Brain microvascular endothelial cell (primary cell): Measurements from ENCODE around the gene JAM2.

Experiments
- DNase-seq: peaks from one replicate; pipeline ENCODE4 v3.0.0-alpha.2; 2020
- H3K27ac ChIP-seq: fragments of 250-450 bp; sonication (Bioruptor Pico); 2 replicates; pipeline ENCODE4 v1.5.1; 2020; ENCODE audit warnings: mild to moderate bottlenecking, moderate library complexity
- H3K27me3 ChIP-seq: fragments of 250-450 bp; sonication (Bioruptor Pico); replicated peaks from 2 replicates; pipeline ENCODE4 v1.5.1; 2020; ENCODE audit warnings: mild to moderate bottlenecking
- H3K36me3 ChIP-seq: fragments of 250-450 bp; sonication (Bioruptor Pico); replicated peaks from 2 replicates; pipeline ENCODE4 v1.5.1; 2020; ENCODE audit warnings: mild to moderate bottlenecking
- H3K4me3 ChIP-seq: 2 replicates; pipeline ENCODE4 v1.5.1; 2011; ENCODE audit warnings: low read depth, mild to moderate bottlenecking, control low read depth, low read length, moderate library complexity
- CTCF ChIP-seq: IDR thresholded peaks from 2 replicates; pipeline ENCODE4 v1.5.1; 2011; ENCODE audit warnings: low read depth, mild to moderate bottlenecking, moderate library complexity, low read length, control low read depth, inconsistent platforms; ENCODE audit errors: missing control alignments
- in situ Hi-C: cut with HindIII; loops from 2 replicates; pipeline ENCODE4 v1.10.0; 2017; ENCODE audit warnings: low sequenced_read_pairs, low pct_ligation_motif_present

The JAM2 gene

GRCh38 chr21:25744854-25745253 lies 105.8 kb downstream of the JAM2 start:
- no peak overlapping the region for H3K4me3 ChIP-seq
- in situ Hi-C loops: no loop called here
- DNase-seq: no peak
- H3K36me3 ChIP-seq: peaks cover 5% of the 10 kb centered on the region
- no peak overlapping the region for H3K27ac ChIP-seq
- no peak for TF ChIP-seq CTCF
- no peaks in the 10 kb centered on the region for H3K27me3 ChIP-seq

- no peak for TF ChIP-seq CTCF
- Histone ChIP-seq H3K4me3 (no peak overlapping the region), H3K27me3 (no peaks in the 10 kb centered on the region), H3K36me3 (peaks cover 11% of the 10 kb centered on the region), H3K27ac (no peak overlapping the region)
- in situ Hi-C loops: no loop called here
- DNase-seq: no peak
Measured at GRCh38 chr21:25750085-25750484, 111.0 kb downstream of the JAM2 start.

GRCh38 chr21:25752416-25752815 lies 113.4 kb downstream of the JAM2 start:
- Histone ChIP-seq H3K36me3 (peaks cover 8% of the 10 kb centered on the region), H3K27ac (no peak overlapping the region), H3K4me3 (no peak overlapping the region), H3K27me3 (no peaks in the 10 kb centered on the region)
- no peak for TF ChIP-seq CTCF
- DNase-seq: no peak
- in situ Hi-C loops: no loop called here

- DNase-seq: no peak
- Histone ChIP-seq H3K27me3 (no peaks in the 10 kb centered on the region), H3K36me3 (peaks cover 7% of the 10 kb centered on the region), H3K27ac (no peak overlapping the region), H3K4me3 (no peak overlapping the region)
- in situ Hi-C loops: no loop called here
- TF ChIP-seq CTCF: no peak
Measured at GRCh38 chr21:25756190-25756932, 117.3 kb downstream of the JAM2 start.

GRCh38 chr21:25757531-25757930 lies 118.5 kb downstream of the JAM2 start:
- TF ChIP-seq CTCF: no peak
- Histone ChIP-seq H3K4me3 (no peak overlapping the region), H3K27ac (no peak overlapping the region), H3K36me3 (peaks cover 2% of the 10 kb centered on the region), H3K27me3 (no peaks in the 10 kb centered on the region)
- in situ Hi-C loops: no loop called here
- DNase-seq: no peak

GRCh38 chr21:25759573-25759972 lies 120.5 kb downstream of the JAM2 start:
- H3K36me3 ChIP-seq: peaks cover 10% of the 10 kb centered on the region
- H3K4me3 ChIP-seq: no peak overlapping the region
- no peak overlapping the region for H3K27ac ChIP-seq
- in situ Hi-C loops: no loop called here
- H3K27me3 ChIP-seq: no peaks in the 10 kb centered on the region
- TF ChIP-seq CTCF: no peak
- no peak for DNase-seq
